ENCODE measurements around the gene RAB40C. TPM values are rescaled to one million over a fixed set of nuclear protein-coding genes. Genes with fewer than 3 reads are reported as not detected.

The RAB40C gene
- total RNA-seq, 4 donors from 2014 or later, result 17.7 to 28.3 (median 22.1) TPM

DNA sequence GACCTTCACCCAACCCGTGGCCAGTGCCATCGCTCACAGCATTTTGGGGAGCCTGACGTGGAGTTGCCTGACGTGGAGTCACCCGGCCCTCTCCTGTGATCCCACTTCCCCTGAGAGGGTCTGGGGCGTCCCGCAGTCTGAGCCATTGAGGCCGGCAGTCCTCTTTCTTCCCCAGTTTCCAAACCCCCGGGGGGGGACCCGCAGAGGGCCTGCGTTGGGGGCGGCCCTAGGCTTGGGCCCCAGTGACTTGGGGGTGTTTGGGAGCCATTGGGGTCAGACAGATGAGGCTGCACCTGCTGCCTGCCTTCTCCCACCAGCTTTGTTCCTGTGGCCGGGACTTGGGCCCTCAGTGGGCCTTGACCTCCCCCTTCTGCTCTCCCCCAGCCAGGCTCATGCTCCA, 79.8 kb downstream of the RAB40C start:
- Histone ChIP-seq H3K27ac (no peak overlapping the region), H3K27me3 (no peaks in the 10 kb centered on the region), H3K9me3 (no peaks in the 10 kb centered on the region), H3K4me1 (peaks cover 0 to 36% (median 11%) of the 10 kb centered on the region in 3 donors), H3K4me3 (no peak overlapping the region), H3K36me3 (peaks cover 0 to 50% of the 10 kb centered on the region in 2 donors)
- no CpG with 5 or more reads among the region's 13 CpGs for WGBS, 2 donors (ENCODE audit: low coverage in 1 of 2)
- no peak for TF ChIP-seq EP300 (IDR thresholded peaks at IDR 0.05)
- TF ChIP-seq POLR2A (IDR thresholded peaks at IDR 0.05), result no peak
- no peak for TF ChIP-seq POLR2AphosphoS5 (IDR thresholded peaks at IDR 0.05)
- TF ChIP-seq, protein P1, sequence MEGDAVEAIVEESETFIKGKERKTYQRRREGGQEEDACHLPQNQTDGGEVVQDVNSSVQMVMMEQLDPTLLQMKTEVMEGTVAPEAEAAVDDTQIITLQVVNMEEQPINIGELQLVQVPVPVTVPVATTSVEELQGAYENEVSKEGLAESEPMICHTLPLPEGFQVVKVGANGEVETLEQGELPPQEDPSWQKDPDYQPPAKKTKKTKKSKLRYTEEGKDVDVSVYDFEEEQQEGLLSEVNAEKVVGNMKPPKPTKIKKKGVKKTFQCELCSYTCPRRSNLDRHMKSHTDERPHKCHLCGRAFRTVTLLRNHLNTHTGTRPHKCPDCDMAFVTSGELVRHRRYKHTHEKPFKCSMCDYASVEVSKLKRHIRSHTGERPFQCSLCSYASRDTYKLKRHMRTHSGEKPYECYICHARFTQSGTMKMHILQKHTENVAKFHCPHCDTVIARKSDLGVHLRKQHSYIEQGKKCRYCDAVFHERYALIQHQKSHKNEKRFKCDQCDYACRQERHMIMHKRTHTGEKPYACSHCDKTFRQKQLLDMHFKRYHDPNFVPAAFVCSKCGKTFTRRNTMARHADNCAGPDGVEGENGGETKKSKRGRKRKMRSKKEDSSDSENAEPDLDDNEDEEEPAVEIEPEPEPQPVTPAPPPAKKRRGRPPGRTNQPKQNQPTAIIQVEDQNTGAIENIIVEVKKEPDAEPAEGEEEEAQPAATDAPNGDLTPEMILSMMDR (IDR thresholded peaks at IDR 0.05), result no peak
- ATAC-seq, result no peak

- Histone ChIP-seq H3K4me3 (no peak overlapping the region), H3K27me3 (no peaks in the 10 kb centered on the region), H3K4me1 (peaks cover 0 to 47% (median 19%) of the 10 kb centered on the region in 3 donors), H3K9me3 (no peaks in the 10 kb centered on the region), H3K27ac (no peak overlapping the region), H3K36me3 (peaks cover 0 to 50% of the 10 kb centered on the region in 2 donors)
- TF ChIP-seq POLR2AphosphoS5 (IDR thresholded peaks at IDR 0.05), result no peak
- TF ChIP-seq EP300 (IDR thresholded peaks at IDR 0.05), result no peak
- TF ChIP-seq, protein P1 (IDR thresholded peaks at IDR 0.05), result no peak
- TF ChIP-seq POLR2A (IDR thresholded peaks at IDR 0.05), result no peak
- WGBS, 2 donors (ENCODE audit: low coverage in 1 of 2), result 94% methylated on average over 6 of the region's 52 CpGs; no CpG with 5 or more reads in 1 of the 2 donors
- ATAC-seq, result no peak
Observed at GRCh38 chr16:670485-671352, 80.9 kb downstream of the RAB40C start.

GRCh38 chr16:671353-672131, 81.7 kb downstream of the RAB40C start:
- no peak for ATAC-seq
- no peak overlapping the region for H3K27ac ChIP-seq
- no peak for TF ChIP-seq POLR2AphosphoS5 (IDR thresholded peaks at IDR 0.05)
- WGBS, 2 donors (ENCODE audit: low coverage in 1 of 2), result no CpG with 5 or more reads among the region's 40 CpGs
- peaks cover 0 to 50% of the 10 kb centered on the region in 2 donors for H3K36me3 ChIP-seq
- no peaks in the 10 kb centered on the region for H3K27me3 ChIP-seq
- no peaks in the 10 kb centered on the region for H3K9me3 ChIP-seq
- H3K4me3 ChIP-seq, result no peak overlapping the region
- peaks cover 0 to 55% (median 26%) of the 10 kb centered on the region in 3 donors for H3K4me1 ChIP-seq

DNA sequence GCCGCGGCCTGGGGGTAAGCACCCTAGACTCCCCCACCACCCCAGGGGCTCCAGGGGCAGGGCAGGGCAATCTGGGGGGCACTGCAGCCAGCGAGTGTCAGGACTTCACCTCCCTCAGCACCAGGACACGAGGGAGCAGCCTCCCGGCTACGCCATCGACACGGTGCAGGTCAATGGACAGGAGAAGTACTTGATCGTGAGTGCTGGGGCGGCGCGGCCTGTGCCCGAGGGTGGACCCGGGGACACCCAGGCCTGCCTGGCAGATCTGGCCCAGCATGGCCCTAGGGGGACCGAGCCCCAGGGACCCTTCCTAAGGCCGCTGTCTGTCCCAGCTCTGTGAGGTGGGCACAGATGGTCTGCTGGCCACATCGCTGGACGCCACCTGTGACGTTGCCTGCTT, 82.5 kb downstream of the RAB40C start:
- H3K9me3 ChIP-seq, result no peaks in the 10 kb centered on the region
- no peak overlapping the region for H3K4me3 ChIP-seq
- H3K27ac ChIP-seq, result no peak overlapping the region
- peaks cover 0 to 51% (median 26%) of the 10 kb centered on the region in 3 donors for H3K4me1 ChIP-seq
- peaks cover 6% of the 10 kb centered on the region for H3K27me3 ChIP-seq
- TF ChIP-seq EP300 (IDR thresholded peaks at IDR 0.05), result no peak
- no peak for TF ChIP-seq POLR2AphosphoS5 (IDR thresholded peaks at IDR 0.05)
- no peak for TF ChIP-seq POLR2A (IDR thresholded peaks at IDR 0.05)
- TF ChIP-seq, protein P1 (IDR thresholded peaks at IDR 0.05), result no peak
- WGBS, 2 donors (ENCODE audit: low coverage in 1 of 2), result 100% methylated on average over 3 of the region's 19 CpGs; no CpG with 5 or more reads in 1 of the 2 donors
- no peak for ATAC-seq
- peaks cover 0 to 50% of the 10 kb centered on the region in 2 donors for H3K36me3 ChIP-seq

- ATAC-seq, result no peak
- Histone ChIP-seq H3K27ac (no peak overlapping the region), H3K9me3 (no peaks in the 10 kb centered on the region), H3K4me1 (peaks cover 0 to 46% (median 26%) of the 10 kb centered on the region in 3 donors), H3K27me3 (peaks cover 8% of the 10 kb centered on the region), H3K4me3 (no peak overlapping the region), H3K36me3 (peaks cover 0 to 50% of the 10 kb centered on the region in 2 donors)
- TF ChIP-seq POLR2AphosphoS5 (IDR thresholded peaks at IDR 0.05), result no peak
- TF ChIP-seq EP300 (IDR thresholded peaks at IDR 0.05), result no peak
- TF ChIP-seq POLR2A (IDR thresholded peaks at IDR 0.05), result no peak
- TF ChIP-seq, protein P1 (IDR thresholded peaks at IDR 0.05), result no peak
- no CpG with 5 or more reads among the region's 21 CpGs for WGBS, 2 donors (ENCODE audit: low coverage in 1 of 2)
Observed at GRCh38 chr16:672851-673250, 83.0 kb downstream of the RAB40C start.
